ENCODE data around the gene CATSPER1. TPM values are rescaled to one million over a fixed set of nuclear protein-coding genes. Genes with fewer than 3 reads are reported as not detected.
"Not testable (repeated sequence)": the region's sequence is repeated elsewhere in the genome, so short reads cannot be mapped to it uniquely, and the experiment has no call there.

The CATSPER1 gene
- polyA plus RNA-seq, 1 donor, result 0.27 TPM

DNA sequence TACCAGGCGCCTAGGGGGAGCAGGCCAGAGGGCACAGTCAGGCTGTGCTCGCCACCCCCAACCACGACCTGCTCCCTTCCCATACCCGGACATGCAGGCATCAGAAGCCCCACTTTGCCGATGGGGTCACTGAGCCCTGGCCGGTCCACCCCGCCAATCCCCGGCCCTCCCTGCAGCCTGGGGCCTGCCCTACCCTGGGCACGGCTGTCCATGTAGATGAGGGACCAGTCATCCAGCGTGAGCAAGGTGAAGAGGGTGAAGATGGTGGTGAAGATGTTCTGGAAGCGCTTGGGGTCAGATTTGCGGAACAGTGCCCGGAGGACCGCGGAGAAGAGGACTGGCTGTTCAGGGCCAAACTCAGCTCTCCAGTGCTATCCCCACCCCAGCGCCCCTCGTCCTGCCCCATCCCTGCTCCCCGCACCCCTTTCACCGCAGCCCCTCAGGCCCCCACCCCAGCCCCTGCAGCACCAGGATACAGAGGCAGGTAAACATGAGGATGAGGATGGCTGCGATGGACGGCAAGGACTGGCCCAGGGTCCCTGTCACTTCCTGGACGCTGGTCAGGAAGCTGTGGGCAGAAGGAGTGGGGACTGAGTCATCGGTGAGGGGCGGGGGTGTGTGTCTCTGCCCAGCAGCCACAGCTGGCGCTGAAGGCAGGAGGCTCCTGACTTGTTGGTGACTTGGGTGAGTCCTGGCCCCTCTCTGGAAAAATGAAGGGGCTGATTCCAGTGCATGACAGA lies 5.5 kb downstream of the CATSPER1 start:
- no peak for DNase-seq (ENCODE audit: low read depth)

- DNase-seq (ENCODE audit: low read depth), result no peak
Measured at GRCh38 chr11:66020212-66020611, 6.1 kb downstream of the CATSPER1 start.

GRCh38 chr11:66017321-66017720 lies 9.0 kb downstream of the CATSPER1 start:
- no peak for DNase-seq (ENCODE audit: low read depth)

- no peak for DNase-seq (ENCODE audit: low read depth)
Measured at GRCh38 chr11:66016793-66017177, 9.5 kb downstream of the CATSPER1 start.

- DNase-seq (ENCODE audit: low read depth), result no peak
Measured at GRCh38 chr11:66015936-66016792, 10.1 kb downstream of the CATSPER1 start.

- DNase-seq (ENCODE audit: low read depth), result no peak
Measured at GRCh38 chr11:66015454-66015881, 10.8 kb downstream of the CATSPER1 start.

- no peak for DNase-seq (ENCODE audit: low read depth)
Measured at GRCh38 chr11:66014804-66015453, 11.3 kb downstream of the CATSPER1 start.

- DNase-seq (ENCODE audit: low read depth), result no peak
Measured at GRCh38 chr11:66013762-66014100, 12.5 kb downstream of the CATSPER1 start.

GRCh38 chr11:66012946-66013761 lies 13.1 kb downstream of the CATSPER1 start:
- no peak for DNase-seq (ENCODE audit: low read depth)

GRCh38 chr11:66012371-66012945 lies 13.8 kb downstream of the CATSPER1 start:
- no peak for DNase-seq (ENCODE audit: low read depth)

DNA sequence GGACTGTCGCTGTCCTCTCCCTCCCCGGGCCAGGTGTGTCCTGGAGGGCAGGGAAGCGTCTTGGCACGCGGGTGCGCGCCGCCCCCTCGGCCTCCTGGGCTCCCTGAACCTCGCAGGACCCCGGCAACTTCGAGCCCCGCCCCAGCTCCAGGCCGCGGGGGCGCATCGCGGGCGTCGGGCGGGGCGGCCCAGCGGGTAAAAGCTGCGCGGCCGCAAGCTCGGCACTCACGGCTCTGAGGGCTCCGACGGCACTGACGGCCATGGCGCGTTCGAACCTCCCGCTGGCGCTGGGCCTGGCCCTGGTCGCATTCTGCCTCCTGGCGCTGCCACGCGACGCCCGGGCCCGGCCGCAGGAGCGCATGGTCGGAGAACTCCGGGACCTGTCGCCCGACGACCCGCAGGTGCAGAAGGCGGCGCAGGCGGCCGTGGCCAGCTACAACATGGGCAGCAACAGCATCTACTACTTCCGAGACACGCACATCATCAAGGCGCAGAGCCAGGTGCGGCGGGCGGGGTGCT lies 14.4 kb downstream of the CATSPER1 start, which contains the start of gene CST6:
Gene CST6 (plus strand): TSS at position 224 of the 519 bp plus-strand sequence. CDS start 37 bp downstream, at position 261.
- no peak for DNase-seq (ENCODE audit: low read depth)

DNA sequence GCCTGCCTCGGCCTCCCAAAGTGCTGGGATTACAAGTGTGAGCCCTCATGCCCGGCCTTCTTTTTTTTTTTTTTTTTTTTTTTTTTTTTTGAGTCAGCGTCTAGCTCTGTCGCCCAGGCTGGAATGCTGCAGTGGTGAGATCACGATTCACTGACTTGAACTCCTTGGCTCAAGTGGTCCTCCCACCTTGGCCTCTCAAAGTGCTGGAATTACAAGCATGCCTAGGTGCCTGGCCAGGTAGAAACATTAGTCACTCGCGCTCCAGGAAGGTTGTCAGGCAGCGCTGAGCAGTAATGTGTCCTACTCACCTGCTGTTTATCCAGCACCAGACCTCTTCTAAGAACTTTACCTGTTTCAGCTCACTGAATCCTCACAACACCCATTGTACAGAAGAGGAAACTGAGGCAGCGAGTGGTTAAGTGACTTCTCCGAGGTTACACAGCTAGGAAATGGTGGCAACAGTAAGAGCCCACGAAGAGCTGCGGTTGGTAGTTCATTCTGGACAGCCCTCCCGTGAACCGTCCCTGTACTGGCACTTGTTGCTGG lies 15.0 kb downstream of the CATSPER1 start:
- DNase-seq (ENCODE audit: low read depth), result no peak

DNA sequence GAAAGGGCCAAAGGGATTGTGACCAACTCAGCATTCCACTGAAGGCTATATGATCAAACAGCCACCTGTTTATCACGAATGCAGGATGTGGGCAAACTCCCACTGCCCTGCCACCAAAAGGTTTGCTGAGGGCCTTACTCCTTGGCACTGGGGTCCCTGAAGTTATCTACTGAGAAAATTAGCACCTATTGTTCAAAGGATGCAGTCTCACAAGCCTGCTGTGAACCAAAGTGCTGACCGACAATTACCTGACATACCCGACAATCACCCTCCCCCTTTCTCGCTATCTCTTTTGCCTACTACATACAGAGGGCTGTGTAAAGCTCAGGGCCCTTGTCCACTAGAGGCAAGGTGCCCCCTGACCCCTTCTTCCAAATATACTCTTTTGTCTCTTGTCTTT lies 16.2 kb downstream of the CATSPER1 start:
- DNase-seq (ENCODE audit: low read depth), result not testable (repeated sequence)

GRCh38 chr11:66008468-66009101 lies 17.7 kb downstream of the CATSPER1 start:
- no peak for DNase-seq (ENCODE audit: low read depth)

DNA sequence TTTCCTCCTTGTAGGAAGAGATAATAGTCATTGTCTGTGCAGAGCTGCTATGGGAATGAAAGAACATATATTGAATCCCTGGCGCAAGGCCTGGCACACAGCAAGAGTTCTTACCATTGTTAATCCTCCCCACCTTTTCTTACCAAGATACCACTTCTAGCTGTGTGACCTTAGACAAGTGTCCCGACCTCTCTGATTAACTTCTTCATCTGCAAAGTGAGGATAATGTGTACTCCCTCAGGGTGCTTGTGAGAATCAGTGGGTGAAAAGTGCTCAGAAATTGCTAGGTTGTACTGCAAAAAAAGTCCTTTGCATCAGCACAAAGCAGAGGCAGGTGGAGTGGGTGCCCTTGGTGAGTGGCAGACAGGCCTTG lies 18.2 kb downstream of the CATSPER1 start:
- DNase-seq (ENCODE audit: low read depth), result no peak

DNA sequence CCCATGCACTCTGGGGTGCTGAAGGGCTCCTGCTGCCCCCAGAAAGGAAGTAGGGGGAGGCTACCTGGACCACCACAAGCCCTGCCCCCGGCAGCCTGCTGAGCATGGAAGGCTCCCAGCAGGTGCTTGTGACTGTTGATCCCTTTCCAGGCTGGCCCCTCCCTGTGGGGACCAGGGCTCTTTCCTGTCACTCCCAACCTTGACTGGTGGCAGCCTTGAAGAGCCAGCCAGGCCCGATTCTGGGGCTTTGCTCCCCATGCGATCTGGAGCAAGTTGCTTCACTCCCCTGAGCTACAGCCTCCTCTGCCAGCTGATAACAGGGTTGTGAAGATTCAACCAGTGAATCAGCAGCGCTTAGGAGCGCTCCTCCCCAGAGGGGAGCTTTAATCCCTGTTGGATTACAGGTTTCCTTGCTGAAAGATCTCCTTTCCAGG lies 19.1 kb downstream of the CATSPER1 start:
- DNase-seq (ENCODE audit: low read depth), result no peak

DNA sequence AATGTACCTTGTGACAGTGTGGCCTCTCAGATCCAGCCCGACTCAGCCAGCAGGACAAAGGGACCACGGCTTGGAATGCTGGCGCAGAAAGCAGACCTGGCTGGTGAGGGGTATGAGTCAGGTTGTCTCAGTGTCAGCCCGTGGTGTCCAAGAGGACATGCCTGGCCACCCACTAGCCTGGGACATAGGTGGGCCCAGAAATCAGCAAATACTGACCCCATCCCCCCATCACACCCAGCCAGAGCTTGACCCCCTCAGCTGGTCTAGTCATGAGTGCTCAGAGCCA lies 19.4 kb downstream of the CATSPER1 start:
- DNase-seq (ENCODE audit: low read depth), result no peak

DNA sequence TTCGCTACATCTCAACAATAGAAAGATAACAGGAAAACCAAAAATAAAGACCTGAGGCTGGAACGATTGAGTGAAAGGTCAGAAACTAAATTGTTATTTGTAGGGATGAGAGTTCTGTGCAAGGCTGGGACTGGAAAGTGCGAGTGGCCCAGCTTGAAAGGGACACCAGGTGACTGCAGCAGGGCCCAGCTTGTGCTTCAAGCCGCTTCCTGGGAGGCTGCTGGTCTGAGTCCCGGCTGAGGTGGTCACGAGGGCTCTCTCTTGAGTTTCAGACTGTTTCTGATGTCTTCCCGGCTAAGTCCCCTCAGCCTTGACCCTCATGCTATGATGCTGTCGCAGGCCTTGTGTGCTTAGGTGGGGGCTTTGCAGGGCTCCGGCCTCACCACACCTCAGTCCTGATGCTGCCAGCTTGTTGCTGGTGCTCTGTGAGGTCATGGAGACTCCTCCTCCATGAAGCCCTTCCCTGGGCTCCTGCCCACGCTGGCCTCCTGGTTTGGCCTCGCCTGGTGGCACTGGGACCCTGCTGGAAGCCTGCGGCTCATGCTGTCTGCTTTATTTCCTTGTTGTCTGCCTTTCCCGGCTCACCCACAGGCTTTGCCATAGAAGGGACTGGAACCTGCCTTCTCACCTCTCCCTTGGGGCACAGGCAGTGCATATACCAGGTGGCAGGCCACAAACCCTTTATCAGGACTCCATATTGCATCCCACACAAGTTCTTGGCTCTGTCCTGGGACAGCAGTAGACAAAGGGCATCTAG lies 20.0 kb downstream of the CATSPER1 start:
- DNase-seq (ENCODE audit: low read depth), result no peak

DNA sequence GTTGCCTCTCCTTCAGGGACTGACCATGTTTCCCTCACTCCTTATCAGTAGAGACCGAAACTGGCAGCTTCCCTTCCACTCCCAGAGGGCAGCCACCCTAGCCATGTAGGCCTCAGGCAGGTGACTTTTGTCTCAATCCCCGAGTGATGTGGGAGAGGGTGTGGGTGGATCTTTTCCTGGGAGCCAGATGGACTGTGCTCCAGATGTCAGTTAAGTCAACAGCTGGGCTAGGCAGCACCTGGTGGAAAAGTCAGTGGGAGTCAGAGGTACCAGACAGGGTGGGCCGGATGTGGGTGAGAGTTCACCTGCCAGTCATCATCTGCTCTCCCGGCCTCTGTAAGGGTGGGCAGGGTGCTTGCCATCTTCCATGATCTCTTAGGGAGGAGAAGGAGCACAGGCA lies 22.1 kb downstream of the CATSPER1 start:
- no peak for DNase-seq (ENCODE audit: low read depth)

DNA sequence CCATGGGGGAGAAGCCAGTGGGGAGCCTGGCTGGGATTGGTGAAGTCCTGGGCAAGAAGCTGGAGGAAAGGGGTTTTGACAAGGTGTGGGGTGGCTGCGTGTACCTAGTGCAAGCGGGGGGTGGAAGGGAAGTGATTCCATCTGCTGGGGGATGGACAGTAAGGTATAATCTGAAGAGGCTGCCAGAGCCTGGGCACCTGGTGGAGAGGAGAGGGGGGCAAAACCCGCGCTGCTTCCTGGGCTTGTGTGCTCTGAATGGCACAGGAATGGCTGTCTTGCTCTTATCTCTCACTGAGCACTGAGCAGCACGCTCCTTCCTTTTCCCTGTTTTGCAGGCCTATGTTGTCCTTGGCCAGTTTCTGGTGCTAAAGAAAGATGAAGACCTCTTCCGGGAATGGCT lies 23.0 kb downstream of the CATSPER1 start:
- DNase-seq (ENCODE audit: low read depth), result no peak

Data from forelimb muscle (tissue), 1 donor.